HG02588 (cell line): ENCODE data around the gene ICOSLG.
"Not testable (repeated sequence)": the region's sequence is repeated elsewhere in the genome, so short reads cannot be mapped to it uniquely, and the experiment has no call there.

Experiments
- ATAC-seq: cut with Tn5 transposase; IDR thresholded peaks from one replicate; pipeline ENCODE4 v1.9.1; 2021; ENCODE audit warnings: mild to moderate bottlenecking, moderate library complexity; ENCODE audit not compliant: unreplicated experiment

The ICOSLG gene

DNA sequence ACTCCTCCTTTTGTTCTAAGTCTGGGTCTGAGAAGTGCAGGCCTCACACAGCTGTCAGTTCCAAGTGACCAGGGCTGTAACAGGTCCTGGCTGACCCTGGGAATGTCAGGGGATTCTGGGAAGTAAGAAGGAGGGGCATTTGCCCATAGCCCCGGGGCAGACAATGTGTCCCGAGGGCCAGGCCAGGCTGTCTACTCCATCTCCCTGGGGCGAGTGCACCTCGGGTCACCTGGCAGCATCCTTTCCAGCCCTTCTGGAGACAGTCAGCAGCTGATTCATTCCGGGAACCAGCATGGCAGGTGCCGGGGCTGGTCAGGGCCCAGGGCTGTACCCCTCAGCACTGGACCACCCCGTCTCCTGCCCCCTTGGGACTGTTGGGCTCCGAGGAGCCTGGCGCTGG, 13.1 kb downstream of the ICOSLG start:
- not testable (repeated sequence) for ATAC-seq

DNA sequence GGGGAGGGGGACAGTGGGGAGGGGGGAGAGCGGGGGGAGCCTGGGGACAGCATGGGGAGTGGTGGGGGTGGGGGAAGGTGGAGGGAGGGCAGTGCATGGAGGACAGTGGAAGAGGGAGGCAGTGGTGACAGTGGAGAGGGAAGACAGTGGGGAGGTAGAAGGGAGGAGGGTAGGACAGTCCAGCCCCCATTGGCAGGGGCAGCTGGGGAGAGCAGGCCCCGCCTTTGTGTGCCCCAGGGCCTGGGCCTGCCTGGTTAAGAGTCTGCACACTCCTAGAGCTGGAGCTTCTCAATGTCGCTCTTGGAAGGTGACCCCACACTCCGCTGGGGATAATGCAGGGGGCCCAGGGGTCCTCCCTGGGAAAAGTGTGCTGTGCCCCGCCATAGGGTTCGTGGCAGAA, 15.1 kb downstream of the ICOSLG start:
- not testable (repeated sequence) for ATAC-seq

DNA sequence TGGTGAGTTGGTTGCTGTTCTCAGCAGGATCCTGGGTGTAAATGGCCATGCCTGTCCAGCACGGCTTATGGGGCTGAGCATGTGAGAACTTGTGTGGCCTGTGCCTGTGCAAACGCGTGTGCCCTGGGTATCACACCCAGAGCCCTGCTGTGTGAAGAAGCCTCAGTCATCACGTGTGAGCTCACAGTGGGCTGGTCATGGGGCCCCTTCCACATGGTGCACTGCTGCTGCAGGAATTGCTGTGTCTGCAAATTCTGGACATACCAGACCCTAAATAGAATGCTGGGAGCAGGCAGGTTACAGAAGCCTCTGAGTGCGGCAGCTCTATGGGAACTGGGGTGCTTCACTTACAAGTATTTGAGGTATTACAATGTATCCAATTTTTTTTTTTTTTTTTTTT, 17.4 kb downstream of the ICOSLG start:
- ATAC-seq, result not testable (repeated sequence)

DNA sequence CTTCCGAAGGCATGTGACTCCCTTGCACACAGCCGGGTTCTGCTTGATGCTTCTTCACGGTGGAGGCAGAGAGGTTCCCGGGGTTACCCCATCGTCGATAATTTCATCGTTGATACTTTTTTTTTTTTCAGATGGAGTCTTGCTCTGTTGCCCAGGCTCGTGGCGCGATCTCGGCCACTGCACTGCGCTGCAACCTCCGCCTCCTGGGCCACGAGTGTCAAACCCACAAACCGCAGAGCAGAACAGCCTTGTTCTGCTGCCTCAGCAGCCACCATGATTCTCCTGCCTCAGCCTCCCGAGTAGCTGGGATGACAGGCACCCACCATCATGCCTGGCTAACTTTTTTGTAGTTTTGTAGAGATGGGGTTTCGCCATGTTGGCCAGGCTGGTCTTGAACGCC, 20.1 kb downstream of the ICOSLG start:
- not testable (repeated sequence) for ATAC-seq

DNA sequence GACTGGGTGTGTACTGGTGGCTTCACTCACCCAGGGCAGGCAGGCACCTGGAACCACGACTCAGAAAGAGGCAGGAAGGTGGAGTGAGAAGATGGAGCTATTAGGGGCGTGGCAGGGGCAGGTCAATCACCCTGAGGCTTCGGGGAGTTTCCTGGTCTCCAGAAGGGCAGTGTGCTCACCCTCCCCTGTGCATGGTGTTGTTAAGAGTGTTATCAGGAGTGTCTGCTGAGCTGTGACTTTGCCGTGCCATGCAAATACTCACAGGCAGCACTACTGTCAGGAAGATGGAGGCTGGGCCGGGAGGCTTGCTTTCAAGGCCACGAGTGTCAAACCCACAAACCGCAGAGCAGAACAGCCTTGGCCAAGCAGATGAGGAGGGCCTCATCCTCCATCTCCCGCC, 22.3 kb downstream of the ICOSLG start:
- ATAC-seq, result not testable (repeated sequence)

DNA sequence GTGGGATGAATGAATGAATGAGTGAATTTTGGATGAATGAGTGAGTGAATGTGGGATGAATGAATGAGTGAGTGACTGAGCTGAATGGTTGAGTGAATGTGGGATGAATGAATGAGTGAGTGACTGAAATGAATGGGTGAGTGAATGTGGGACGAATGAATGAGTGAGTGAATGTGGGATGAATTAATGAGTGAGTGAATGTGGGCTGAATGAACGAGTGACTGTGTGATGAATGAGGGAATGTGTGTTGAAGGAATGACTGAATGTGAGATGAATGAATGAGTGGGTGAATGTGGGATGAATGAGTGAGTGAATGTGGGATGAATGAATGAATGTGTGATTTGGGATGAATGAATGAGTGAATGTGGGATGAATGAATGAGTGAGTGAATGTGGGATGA, 28.8 kb downstream of the ICOSLG start:
- not testable (repeated sequence) for ATAC-seq

DNA sequence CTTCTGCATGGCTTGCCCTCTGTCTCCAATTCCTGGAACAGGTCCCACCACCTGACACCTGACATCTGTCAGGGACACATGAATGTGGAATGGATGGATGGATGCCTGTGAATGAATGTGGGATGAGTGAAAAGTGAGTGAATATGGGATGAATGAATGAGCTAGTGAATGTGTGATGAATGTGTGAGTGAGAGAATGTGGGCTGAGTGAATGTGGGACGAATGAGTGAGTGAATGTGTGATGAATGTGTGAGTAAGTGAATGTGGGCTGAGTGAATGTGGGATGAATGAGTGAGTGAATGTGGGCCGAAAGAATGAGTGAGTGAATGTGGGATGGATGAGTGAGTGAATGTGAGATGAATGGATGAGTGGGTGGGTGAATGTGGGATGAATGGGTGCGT, 29.2 kb downstream of the ICOSLG start:
- ATAC-seq, result not testable (repeated sequence)

DNA sequence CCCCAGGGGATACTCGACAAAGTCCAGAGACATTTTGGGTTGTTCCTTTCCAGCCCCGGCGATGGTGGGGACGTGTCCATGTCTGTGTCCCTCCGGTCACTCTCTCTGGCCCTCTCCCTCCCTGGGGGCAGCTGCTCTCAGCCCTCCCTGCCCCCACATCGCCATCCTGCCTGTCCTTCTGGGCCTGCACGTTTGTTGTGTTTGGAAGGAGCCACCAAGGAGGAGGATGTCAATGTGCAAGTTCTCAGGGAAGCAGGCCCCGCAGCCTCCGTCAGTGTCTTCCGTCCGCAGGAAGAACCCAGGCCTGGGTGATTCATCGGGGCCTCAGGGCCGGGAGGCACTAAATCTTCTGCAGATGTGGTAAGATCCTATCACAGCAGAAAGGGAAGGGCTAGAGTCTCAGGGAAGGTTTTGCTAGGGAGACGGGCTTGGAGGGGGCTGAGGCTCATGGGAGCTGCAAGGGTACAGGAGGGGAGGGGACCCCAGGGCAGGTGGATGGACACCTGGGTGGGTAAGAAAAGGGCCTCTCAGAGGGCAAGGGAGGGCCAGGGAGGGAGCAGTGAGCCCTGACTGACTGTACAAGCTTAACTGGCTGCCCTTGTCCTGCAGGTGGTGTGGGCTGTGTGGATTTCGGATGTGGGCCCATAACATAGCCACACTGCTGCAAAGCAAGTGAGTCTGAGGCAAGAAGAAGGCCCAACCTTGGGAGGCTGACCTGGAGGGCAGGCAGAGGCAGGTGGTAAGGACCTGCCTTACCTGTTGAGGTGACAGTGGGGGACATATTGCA, 32.7 kb downstream of the ICOSLG start:
- ATAC-seq, result not testable (repeated sequence)

DNA sequence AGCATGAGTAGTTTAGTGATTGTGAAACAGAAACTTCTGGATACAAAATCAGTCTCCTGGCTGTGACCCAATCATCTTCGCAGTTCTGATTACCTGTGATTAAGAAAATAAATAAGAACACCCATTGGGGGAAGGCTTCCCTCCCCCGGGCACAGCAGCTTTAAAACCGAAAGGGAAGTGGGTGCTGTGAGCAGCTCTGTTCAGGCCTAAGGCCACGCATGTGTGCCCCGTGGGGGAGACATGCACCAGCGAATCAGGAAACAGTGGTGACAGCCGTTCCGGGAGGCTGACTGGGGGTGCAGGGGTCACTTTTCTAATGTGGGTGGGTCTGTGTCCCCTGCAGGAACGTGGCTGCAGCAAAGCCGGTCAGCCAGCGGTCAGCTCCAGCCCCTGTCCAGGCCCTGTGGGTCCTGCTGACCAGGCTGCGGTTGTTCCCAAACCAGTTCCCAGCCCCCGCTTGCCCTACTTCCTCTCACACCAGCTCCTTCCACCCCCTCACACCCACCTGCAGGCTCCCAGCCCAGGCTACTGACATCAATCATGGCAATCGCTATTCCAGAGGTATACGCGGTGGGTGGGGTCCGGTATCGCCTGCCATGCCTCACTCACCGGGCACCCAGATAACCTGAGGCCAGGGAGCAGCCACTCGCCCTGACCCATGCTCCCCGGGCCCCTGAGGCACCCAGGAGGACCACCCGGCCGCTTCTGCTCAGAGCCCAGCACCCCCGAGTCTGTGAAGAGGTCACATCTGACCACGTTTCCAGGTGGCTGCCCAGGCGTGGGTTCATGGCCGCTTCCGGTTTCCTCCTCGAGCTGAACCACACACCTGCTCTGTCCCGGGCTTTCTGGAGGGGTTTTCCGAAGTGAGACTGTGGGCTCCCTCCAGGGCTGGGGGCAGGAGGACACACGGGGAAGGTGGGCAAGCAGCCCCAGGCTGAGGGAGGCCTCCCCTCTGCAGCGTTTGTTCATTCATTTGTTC, 33.8 kb downstream of the ICOSLG start:
- not testable (repeated sequence) for ATAC-seq

DNA sequence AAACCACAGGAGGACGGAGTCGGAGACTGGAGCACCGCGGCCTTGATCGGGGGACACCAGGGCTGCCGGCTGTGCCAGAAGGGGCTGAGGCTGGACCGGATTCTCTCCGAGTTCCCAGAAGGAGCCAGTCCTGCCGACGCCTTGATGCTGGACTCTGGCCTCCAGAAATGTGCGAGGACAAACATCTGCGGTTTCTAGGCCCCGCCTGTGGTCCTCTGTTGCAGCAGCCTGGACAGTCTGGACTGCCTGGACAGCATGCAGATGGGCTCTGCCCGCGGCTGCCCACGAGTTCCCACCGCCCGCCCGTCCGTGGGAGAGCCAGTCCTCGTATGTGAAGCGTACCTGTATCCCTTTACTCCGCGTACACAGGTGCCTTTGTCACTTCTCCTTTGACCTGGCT, 34.6 kb downstream of the ICOSLG start:
- not testable (repeated sequence) for ATAC-seq

DNA sequence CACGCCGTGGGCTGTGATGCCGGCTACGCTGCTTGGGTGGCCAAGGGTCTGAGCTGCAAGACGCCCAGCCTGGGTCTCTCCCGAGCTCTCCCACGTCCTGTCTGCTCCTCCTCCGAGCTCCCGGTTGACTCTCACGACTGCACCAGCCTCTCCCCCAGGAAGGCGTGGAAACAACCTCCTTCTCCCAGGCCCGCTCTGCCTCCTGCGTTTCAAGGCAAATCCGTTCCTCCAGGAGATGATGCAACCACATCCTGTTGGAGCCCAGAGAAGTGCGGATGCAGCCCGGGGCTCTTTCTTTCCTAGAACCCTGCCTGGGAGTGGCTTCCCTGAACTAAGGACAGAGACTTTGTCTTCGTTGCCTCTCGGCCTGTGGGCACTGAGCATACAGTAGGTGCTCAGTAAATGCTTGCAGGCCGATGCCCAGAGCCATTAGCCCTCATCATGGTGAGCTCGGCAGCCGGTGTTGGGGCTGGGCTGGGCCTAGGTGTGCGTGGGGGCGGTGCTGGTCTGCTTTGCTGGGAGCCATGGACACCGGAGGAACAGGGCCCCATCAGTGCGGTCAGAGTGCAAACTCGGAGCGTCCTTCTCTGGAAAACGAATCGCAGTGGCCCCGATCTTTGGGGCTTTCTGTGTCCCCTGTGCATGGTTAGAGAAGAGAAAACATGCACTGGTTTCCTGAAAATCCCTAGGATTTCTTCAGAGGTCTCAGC, 38.0 kb downstream of the ICOSLG start:
- ATAC-seq, result not testable (repeated sequence)

DNA sequence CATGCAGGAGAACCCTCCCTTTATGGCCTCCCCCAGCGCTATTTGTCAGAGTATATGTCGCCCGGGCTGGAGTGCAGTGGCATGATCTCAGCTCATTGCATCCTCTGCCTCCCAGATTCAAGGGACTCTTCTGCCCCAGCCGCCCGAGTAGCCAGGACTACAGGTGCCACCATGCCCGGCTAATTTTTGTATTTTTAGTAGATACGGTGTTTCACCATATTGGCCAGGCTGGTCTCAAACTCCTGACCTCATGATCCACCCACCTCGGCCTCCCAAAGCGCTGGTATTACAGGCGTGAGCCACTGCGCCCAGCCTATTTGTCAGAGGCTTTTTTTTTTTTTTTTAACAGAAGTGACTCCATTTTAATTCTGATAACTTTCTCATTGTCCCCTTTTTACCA, 40.7 kb downstream of the ICOSLG start:
- not testable (repeated sequence) for ATAC-seq

DNA sequence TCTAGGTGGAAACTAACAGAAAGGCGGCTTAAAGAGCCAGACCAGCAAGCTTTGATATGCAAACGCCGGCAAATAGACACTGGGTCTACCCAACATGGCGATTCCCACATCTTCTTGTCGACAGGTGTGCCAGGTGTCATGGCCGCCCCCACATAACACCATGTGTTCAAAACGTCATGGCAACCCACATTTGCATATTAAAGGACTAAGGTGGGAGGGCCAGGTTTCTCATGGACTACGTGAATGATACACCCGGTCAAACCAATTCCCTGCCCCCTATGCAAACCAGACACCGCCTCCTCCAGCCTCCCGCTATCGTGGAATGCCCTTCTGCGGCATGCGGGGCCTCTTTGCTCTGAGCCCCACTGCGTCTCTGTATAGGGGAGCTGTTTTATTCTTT, 41.3 kb downstream of the ICOSLG start:
- no peak for ATAC-seq

DNA sequence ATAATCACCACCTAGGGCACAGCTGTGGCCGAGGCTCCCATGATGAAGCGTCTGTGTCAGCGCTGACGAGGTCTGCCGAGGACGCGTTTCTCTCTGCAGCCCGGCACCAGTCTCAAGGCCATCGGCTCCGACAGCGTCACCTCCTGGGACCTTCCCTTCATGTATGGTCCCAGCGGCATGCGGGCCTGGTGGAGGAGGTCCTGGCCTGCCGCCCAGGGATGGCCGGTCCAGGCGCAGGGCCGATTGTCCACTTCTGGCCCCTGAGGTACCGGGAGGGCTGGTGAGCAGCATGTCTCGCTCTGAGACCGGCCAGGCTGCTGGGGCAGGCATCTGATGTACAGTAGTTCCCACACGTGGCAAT, 43.6 kb downstream of the ICOSLG start:
- not testable (repeated sequence) for ATAC-seq

DNA sequence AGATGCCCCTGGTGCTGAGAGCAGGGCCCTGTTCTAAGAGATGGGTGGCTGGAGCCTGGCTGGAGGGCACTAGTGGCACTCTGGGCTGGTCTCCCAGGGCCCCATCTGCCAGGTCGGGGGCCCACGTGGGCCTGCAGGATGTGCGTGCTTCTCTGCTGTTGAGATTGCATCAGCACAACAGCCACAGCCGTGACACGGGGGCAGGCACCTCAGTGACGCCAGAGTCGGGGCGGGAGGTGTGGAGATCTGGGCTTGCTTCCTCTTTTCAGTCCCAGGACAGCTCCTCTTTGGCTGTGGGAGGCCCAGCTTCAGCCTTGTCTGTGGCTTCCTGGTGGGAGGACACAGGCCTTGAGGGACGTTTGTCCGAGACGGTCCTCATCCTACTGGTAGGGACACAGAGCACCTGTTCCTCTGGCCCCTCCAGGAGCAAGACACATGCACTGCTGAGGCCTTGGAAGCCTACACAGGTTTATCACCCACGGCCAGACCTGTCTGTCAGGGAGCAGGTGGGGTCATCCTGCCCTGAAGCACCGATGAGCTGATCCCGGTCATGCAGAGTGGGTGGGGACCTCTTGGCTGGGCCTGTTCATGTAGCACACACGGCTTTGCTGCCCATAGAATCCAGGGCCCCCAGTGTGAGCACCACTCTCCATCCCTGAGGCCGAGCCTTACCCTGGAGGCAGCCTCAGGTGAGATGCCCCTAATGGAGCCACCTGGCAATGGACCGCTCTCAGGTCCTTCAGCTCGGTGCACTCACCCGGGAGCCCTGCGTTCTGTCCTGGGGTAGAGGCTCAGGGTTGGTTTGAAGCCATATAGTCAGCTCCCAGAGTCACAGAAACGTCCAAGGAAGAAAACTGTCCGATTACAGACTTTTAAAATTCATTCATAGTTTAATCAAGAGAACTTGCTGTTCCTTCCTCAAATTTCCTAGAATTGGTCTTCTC, 44.3 kb downstream of the ICOSLG start:
- not testable (repeated sequence) for ATAC-seq

DNA sequence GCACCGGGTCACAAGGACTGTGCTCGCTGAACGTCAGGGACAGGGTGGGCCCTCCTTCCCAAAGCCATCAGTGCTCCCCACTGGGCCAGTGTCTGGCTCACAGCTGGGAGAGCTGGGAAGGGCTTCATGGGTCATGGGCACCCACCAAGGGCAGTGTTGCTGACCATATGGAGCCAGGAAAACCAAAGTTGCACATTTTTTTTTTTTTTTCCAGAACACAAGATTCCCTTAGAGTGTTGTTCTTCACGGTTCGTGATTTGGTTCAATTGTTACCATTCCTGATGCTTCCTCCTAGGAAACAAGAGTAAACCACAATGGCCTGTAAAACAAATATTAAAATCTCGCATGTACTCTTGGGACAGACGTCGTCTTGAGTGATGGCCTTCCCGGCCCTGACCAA, 45.9 kb downstream of the ICOSLG start:
- not testable (repeated sequence) for ATAC-seq

DNA sequence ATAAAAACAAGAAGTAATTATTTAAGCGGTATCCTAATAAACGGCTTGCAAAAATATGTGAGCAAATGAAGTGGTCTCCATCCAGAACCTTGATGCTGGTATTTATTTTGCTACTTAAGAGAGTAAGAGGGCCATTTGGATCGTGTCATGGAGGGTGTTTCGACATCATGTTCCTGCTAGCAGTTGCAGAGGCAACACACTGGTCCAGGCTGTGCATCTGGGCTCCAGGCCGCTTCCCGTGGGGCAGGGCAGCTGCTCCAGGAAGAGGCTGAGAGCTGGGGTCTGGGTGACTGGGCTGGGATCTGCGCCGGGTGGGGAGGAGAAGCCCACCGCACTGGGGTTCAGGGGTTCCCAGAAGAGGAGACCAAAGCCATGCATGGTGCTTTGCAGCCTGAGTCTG, 46.3 kb downstream of the ICOSLG start:
- not testable (repeated sequence) for ATAC-seq

DNA sequence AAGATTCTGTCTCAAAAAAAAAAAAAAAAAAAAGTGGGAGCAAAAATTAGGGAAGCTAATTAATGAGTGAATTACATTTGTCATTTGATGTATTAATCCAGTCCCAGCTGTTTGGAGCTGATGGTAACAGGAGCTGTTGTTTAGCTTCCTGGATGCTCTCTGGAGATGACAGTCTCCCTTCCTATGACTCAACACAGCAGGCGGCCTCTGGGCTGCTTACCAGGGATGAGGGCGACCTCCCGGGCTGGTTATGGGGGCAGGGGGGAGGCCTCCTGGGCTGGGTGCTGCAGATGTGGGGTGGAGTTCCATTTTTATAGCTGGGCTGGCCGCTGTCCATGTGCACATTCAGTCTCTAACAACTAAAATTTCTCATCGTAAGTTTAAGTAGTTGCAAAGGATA, 47.6 kb downstream of the ICOSLG start:
- not testable (repeated sequence) for ATAC-seq

DNA sequence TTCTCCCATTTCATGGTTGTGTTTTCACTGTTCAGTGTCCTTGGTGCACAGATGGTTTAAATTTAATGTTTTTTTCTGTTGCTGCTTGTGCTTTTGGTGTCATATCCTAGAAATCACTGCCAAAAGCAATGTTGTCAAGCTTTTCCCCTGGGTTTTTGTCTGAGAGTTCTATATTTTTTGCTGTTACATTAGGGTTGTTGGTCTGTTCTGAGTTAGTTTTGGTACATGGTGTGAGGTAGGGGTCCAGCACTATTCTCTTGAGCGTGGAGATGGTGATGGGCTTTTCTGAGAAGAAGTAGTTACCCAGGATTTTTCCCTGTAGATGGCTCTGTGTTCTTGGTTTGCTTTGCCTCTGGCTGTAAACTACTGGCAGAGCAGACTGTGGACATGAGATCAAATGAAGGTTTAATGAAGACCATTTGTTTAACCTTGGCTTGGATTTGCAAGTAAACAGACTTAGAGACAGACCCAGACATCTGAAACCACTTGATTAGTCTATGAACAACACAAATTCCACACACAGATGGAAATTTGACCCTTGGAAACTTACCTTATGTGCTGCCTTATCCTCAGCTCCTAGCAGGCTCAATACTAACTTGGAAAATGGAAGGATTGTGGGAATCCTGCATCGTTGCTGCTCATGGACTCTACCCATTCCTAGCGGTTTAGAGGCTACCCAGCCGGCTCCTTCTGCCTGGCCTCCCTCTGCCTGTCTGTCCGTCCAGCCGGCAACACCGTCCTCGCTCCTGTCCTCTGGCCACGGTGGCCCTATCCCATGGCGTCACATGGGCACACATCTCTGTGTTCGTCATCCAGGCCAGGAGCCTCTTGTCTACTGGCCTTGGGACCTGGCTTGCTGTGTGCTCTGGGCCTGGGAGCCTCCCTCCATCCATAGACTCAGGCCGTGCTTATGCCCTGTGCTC, 50.1 kb downstream of the ICOSLG start:
- ATAC-seq, result not testable (repeated sequence)
